GM21528 (cell line): ENCODE data around the gene GKAP1.
A peak's percentile ranks its signal among the peaks of the same experiment; 100 is the strongest.
"Not testable (repeated sequence)": the region's sequence is repeated elsewhere in the genome, so short reads cannot be mapped to it uniquely, and the experiment has no call there.

ENCODE experiments used
- ATAC-seq: cut with Tn5 transposase; IDR thresholded peaks from one replicate; pipeline ENCODE4 v1.9.1; 2021; ENCODE audit warnings: mild to moderate bottlenecking, moderate library complexity; ENCODE audit not compliant: unreplicated experiment, low FRiP score

GKAP1 gene

DNA sequence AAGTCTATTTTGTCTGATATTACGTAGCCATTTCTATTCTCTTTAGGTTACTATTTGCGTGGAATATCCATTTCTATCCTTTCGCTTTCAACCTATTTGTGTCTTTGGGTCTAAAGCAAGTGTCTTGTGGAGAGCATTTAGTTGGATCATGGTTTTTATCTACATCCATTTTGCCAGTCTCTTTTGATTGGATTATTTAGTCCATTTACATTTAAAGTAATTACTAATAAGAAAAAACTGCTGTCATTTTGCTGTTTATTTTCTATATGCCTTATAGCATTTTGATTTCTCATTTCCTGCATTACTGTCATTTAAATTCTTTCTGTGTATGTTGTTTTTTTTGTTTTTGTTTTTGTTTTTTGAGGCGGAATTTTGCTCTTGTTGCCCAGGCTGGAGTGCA lies 83.8 kb downstream of the GKAP1 start:
- no peak for ATAC-seq

DNA sequence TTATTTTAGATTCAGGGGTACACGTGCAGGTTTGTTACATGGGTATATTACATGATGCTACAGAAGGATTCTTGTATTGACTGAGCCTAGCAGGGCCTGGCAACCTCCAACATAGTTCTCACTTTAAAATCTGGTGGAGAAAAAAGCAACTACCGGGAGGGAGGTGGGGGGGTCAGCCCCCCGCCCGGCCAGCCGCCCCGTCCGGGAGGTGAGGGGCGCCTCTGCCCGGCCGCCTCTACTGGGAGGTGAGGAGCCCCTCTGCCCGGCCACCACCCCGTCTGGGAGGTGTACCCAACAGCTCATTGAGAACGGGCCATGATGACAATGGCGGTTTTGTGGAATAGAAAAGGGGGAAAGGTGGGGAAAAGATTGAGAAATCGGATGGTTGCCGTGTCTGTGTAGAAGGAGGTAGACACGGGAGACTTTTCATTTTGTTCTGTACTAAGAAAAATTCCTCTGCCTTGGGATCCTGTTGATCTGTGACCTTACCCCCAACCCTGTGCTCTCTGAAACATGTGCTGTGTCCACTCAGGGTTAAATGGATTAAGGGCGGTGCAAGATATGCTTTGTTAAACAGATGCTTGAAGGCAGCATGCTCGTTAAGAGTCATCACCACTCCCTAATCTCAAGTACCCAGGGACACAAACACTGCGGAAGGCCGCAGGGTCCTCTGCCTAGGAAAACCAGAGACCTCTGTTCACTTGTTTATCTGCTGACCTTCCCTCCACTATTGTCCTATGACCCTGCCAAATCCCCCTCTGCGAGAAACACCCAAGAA lies 88.8 kb downstream of the GKAP1 start:
- ATAC-seq: not testable (repeated sequence)

DNA sequence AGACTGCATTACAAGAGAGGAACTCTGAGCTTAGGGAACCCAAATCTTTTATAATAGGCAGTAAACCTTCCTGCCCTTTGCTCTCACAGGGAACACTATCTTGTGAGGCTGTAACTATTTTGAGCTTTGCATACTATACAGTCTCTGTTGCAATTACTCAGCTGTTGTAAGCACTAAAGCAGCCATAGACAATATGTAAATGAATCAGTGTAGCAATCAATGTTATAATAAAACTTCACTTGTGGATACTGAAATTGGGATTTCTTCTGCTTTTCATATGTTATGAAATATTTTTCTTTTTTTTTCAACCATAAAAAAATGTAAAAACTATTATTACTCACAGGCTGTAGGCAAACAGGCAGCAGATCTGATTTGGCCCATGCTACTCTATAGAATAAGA lies 93.1 kb downstream of the GKAP1 start:
- ATAC-seq: no peak

DNA sequence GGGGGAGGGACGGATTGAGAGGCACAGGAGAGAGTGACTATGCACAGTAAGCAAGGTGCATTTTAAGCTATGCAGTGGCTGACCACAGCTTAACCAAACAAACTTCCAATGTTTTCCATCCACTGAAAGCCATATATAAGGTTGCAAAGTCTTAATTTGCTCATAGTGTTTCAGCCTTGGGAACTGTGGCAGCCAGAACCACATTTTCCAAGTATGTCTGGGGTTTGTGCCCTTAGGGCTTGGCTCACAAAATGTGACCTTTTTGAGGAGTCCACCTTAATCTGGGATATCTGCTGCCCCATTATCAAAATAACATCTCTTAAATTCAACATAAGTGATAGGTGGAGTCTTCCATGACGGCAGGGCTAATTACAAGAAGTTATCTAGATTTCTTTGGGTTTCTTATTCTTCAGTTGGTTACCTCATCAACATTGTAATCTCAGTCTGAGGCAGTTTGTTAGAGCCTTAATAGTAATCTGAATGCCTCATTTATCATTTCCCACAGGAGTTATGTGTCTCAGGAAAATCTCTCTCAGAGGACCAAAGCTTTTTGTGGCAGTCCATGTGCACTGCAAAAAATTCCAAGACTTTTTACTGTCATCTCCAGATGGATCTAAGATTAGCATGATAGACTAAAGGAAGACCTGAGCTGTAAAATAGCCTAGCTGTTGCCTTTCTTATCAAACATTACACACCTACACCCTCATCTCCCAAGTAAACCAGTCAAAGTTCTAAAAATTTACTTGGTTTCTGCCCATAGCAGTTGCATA lies 94.7 kb downstream of the GKAP1 start:
- ATAC-seq: no peak

DNA sequence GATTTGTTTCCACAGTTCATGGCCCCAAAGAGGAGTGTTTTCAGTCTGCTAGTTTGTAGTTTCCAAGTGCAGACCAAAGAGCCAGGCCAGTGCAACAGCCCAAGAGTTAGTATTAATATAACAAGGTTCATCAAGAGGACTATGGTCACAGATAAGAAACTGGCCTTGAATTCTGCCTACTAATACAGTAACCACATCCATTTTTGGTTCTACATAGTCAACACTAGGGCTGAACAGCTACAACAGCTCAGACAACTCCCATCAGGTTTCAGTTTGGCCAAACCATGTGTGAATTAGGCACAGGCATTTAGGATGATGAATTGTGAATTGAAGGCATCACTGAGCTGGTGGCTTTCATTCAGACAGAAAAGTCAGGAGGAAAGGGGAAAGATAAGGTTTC lies 96.1 kb downstream of the GKAP1 start:
- ATAC-seq: no peak

DNA sequence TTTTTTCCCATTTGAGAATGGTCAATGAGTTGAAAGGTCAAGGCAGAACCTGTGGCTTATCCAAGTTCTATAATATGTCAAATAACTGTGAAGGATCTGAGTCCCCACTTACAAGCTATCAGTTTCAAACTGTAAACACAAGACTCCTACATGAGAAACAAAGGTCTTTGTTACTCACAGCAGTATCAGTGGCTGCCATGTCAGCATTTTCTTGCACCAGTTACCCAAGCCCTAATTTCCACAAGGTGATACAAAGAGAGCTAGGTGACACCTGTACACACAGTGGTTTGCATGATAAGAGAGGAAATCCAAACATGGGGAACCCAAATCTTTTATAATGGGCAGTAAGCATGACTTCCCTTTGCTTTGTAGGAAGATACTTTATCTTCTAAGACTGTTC lies 101.8 kb downstream of the GKAP1 start:
- no peak for ATAC-seq

DNA sequence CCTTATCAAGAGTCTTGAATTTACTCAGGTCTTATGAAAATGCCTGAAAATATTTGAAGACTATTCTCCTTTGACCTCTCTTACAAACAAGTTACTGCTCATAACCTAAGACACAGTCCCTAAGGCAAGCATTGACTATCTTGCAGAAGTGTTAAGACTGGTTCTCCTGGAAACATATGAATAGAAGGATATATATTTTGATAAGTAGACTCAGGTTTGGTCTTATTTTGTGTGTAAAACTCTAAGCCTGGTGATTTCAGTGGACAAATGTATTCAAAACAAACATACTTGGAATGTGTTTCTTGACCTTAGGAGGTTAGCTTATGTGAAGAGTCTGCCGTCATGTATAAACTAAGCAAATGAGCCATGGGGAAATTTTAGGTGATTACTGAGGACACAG lies 102.3 kb downstream of the GKAP1 start:
- ATAC-seq: no peak

DNA sequence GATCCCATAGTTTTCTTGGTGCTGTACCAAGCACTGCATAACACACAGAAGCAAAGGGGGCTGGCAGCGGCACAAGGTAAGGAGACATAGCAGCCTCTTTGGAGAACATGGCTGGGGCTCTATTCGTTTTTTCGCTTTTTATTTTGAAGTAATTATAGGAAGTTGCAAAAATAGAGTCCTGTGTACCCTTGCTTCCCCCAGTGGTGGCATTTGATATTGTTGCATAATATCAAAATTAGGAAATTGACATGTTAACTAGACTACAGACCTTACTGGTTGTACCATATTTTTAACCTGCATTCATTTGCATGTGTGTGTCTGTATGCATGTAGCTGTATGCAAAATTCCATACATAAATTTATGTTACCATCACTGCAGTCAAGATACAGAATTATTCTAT lies 103.2 kb downstream of the GKAP1 start:
- no peak for ATAC-seq

DNA sequence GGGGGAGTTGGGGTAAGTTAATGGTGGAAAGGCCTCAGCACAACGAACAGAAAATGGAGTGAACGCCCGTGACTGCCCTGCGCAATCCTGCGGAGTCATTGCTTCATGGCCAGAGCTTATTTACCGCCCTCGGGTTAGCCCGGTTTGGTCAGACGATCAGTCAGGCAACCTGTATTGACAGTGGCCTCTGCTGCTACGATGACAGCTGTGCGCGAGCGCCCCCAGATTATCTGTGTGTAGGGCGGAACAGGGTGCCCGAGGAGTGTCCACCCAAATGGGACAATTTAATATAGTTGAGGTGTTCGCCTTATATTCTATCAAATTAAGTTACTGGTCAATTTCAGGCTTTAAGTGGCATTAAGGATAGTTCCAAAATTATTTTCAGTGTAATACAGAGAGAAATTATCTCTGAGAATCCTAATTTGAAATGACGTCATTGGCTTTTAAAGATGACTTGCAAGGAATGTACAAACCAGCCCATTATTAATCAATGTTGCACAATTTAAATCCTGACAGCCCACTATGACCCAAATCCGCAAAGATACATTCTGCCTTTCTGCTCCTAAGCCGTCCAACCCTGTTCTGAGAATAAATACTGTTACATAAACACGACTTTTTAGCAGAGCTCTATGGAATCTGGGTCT lies 108.9 kb downstream of the GKAP1 start:
- ATAC-seq: peak; percentile 50

DNA sequence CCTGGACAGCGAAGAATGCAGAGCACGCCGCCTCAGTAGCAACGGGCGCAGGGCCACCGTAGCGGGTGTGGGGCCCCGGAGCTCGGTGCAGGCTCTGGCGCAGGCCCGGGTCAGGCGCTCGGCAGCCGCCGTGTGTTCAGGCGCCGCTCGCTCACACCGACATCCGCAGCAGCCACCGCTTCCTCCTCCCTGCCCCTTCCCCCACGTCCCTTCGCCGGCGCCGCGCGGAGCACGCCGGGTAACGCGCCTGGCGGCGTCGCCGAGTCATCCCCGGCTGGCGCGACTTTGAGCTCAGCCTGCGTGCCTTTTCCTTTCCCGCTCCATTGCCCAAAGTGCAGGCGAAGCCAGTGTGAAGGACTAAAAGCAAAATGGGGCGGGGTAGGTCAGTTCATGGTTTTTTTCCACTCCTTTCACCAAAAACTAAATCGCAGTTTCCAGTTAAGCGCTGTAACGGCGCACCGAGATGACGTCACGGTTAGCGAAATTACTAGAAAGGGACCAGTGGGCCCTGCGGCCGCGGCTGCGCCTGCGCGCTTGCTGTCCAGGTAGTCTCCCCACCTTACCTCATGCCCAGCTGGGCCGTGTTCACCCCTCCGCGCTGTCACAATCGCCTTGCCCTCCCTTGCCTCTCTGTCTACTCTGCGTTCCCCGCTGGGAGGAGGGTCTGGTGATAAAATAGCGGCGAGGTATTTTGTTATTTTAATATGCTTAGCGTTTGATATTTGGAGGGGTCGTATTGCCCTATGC lies 109.6 kb downstream of the GKAP1 start, which contains the start of gene UBQLN1:
UBQLN1 (minus strand) TSS at position 191 of the 747 bp plus-strand sequence. CDS start 279 bp downstream, outside the sequence.
- peak; percentile 85 for ATAC-seq

DNA sequence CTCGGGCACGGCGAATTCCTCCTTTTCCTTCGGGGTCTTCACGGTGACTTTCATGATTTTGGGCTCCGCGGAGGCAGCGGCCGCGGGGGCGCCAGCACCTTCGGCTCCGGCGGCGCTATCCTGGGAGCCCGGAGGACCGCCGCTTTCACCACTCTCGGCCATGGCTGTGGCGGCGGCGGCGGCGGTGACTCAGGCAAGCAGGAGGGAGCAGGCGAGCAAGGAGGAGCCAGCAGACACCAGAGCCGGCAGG lies 110.1 kb downstream of the GKAP1 start:
- peak; percentile 55 for ATAC-seq

DNA sequence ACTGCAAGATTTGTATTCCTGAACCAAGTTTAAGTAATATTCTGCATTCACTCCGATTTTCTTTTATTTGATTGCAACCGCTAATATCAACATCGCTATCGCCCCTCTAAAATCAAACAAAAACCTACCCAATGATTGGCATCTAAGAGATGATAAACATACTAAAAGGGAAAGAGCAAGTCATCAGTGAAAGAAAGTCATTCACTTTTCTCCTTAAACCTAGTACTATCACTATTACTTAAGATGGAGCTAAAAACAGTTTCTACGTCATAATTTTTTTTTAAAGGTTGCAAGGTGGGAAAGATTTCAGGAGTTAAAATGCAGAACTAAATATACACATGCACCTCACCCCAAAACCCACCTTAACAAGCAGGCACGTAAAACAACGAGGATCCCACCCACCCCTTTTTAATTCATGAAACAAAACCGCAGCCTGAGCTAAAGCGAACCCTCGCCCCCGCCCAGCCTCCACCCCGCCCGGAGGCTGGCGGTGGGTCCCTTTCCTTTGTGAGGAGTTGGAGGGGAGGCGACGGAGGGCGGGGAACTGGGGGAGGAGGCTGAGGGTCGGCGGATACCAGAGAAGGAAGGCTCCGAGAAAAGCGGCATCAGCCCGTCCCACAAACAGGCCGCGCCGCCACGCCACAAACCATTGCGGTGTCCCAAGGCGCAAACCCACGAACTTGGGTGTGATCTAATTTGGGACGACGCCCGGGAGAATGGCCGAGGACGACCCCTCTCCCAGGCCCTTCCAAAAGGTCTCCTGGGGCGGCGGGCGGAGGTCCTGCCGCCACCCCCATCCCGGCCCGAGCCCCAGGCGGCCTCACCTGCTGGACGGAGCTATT lies 110.7 kb downstream of the GKAP1 start:
- peak; percentile 20 for ATAC-seq

DNA sequence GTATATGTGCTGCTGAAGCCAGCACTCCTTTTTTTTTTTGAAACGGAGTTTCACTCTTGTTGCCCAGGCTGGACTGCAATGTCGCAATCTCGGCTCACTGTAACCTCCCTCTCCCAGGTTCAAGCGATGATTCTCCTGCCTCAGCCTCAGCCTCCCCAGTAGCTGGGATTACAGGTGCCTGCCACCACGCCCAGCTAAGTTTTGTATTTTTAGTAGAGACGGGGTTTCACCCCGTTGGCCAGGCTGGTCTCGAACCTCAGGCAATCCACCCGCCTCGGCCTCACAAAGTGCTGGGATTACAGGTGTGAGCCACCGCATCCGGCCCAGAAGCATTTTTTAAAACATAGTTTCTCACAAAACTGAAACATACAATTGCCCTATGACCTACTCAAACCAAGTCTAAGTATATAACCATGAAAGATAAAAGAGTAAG lies 112.3 kb downstream of the GKAP1 start:
- not testable (repeated sequence) for ATAC-seq

DNA sequence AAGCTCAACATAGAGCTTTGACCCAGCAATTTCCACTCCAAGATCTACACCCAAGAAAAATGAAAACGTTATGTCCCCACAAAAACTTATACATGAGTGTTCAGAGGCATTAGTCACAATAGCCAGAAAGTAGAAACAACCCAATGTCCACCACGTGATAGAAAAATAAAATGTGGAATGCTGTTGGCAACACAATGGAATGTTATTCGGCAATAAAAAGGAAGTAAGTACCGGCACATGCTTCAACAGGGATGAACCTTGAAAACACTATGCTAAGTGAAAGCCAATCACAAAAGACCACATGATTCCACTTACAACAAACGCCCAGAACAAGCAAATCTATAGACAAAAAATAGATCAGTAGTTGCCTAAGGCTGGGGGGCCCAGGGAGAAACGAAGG lies 115.8 kb downstream of the GKAP1 start:
- ATAC-seq: no peak

DNA sequence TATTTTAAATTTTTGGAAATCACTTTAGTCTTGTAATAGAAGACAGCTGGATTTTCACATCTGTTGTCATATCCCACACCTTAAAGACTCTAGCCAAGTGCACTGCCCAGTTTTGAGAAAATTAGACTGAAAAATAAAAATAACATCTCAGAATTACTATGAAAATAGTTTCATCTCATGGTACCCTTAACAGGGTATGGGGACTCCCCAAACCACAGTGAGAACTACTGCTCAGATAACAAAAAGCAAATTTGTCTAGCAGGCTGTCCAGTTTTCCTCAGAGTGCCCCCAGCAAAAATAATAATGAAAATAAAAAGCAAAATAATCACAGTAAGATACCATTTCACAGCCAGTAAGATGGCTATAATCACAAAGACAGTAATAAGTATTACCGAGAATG lies 116.3 kb downstream of the GKAP1 start:
- ATAC-seq: no peak

DNA sequence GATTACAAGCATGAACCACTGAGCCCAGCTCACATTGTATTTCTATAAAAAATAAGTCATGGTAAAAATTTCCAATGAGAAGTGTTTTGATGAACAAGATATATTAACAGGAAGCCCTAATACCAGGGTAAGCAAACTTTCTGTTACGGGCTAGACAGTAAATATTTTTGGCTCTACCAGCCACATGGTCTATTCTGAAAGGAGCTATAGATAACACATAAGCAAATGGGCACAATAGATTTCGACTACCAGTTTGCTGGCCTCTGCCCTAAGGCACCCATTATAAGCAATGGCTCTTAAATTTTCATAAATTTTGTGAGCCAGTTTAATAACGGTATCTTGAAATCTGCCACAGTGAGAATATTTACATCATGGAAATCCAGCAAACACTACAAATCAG lies 118.0 kb downstream of the GKAP1 start:
- ATAC-seq: no peak

DNA sequence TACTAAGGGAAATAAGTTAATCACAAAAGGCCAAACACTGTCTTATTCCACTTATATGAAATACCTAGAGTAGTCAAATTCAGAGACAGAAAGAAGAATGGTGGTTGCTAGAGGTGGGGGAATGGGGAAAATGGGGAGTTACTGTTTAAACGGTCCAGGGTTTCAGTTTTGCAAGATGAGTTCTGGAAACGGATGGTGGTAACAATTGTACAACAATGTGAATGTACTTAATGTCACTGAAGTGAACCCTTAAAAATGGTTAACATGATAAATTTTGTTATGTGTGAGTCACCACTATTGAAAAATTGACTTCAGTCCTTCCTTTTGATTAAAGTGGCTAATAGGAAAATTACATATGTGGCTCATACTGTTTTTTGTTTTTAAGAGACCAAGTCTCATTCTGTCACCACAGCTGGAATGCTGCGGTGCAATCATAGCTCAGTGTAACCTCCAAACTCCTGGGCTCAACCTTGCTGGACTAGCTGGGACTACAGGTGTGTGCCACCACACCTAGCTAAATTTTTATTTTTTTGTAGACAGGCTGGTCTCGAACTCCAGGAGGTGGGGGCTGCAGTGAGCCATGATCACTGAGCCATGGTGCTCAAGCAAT lies 118.5 kb downstream of the GKAP1 start:
- no peak for ATAC-seq

DNA sequence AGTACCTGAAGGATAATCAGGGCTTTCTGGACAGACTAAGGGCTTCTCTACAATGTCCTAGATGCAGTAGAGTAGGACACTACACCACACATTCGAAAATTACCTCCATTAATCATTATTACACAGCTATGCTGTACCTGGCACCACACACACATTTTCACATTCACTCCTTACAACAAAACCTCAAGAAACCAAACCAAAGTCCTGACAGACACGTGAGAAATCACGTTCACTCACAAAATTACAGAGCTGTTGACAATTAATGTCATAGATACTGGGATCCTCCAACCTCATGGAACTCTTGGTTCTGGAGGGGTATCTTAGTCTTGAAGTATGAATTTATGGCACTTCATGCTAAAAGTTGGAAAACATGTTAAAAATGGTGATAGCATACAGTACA lies 126.1 kb downstream of the GKAP1 start:
- ATAC-seq: no peak
